Activated CD8-positive, alpha-beta T cell treated with anti-CD3 and anti-CD28 coated beads for 36 hours (primary cell): ENCODE measurements around the gene GRB10. TPM values are rescaled to one million over a fixed set of nuclear protein-coding genes. Genes with fewer than 3 reads are reported as not detected.
"Not testable (repeated sequence)": the region's sequence is repeated elsewhere in the genome, so short reads cannot be mapped to it uniquely, and the experiment has no call there.

Experiments
- ATAC-seq: fragments of 200-7000 bp; cut with Tn5 transposase; one replicate; pipeline ENCODE4 v1.10.0; 2021; ENCODE audit warnings: mild to moderate bottlenecking, moderate library complexity
- CTCF ChIA-PET: fragments of 350-600 bp; sonication (Branson Sonifier 250); formaldehyde crosslinking; loops from one replicate; lab custom pipeline; 2021; ENCODE audit warnings: antibody characterized with exemption; lab: Charles Lee
- POLR2A ChIA-PET: fragments of 350-600 bp; sonication (Branson Sonifier 250); formaldehyde crosslinking; loops from one replicate; lab custom pipeline; 2021; ENCODE audit warnings: antibody characterized with exemption; lab: Charles Lee
- DNase-seq: peaks from one replicate; pipeline ENCODE4 v3.0.0-alpha.2; 2020
- H3K27ac Mint-ChIP-seq: one replicate; pipeline ENCODE4 v1.8.0; 2021; ENCODE audit warnings: mild to moderate bottlenecking, mixed read lengths
- H3K27me3 Mint-ChIP-seq: one replicate; pipeline ENCODE4 v1.8.0; 2021; ENCODE audit warnings: mixed read lengths
- H3K36me3 Mint-ChIP-seq: one replicate; pipeline ENCODE4 v1.8.0; 2021; ENCODE audit warnings: low read depth, mixed read lengths
- H3K4me1 Mint-ChIP-seq: one replicate; pipeline ENCODE4 v1.8.0; 2021; ENCODE audit warnings: low read depth, mixed read lengths
- H3K4me3 Mint-ChIP-seq: one replicate; pipeline ENCODE4 v1.8.0; 2021; ENCODE audit warnings: mild to moderate bottlenecking, moderate library complexity, mixed read lengths
- H3K9me3 Mint-ChIP-seq: one replicate; pipeline ENCODE4 v1.8.0; 2021; ENCODE audit warnings: mixed read lengths
- CTCF ChIP-seq: fragments of 200-600 bp; IDR thresholded peaks from one replicate; pipeline ENCODE4 v1.8.0; 2022; ENCODE audit warnings: antibody characterized with exemption, mild to moderate bottlenecking
- intact Hi-C: fragments of 100-400 bp; cut with micrococcal nuclease; formaldehyde crosslinking; loops from one replicate; pipeline ENCODE4 v1.10.0; 2022
- total RNA-seq, 2 experiments: library from RNA; stranded (reverse); gene quantifications; one replicate each; pipeline ENCODE4 v1.2.3, GENCODE V29; 2021

GRB10 gene
- total RNA-seq, 2 experiments from 2014 or later = 5.6 to 6.9 TPM

DNA sequence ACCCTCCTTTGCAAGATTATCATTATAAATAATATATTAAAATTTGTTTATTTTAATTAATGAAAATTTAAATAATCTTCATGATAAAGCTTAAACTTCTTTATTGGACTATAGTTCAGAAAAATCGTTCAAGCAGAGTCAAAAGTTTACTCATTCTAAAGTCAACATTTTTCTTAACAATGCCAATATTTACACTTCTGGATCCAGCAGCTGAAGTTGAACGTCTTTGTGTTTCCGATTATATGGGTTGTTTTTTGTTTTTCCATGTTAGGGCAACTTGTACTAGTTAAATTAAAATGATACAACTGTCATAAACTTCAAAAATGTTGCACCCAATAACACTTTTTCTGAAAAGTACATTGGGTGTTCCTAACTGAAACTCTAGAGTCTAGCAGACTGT, 43.8 kb downstream of the GRB10 start:
- POLR2A ChIA-PET = no interaction called here
- H3K36me3 Mint-ChIP-seq = no peaks in the 10 kb centered on the region
- no peak for ATAC-seq

GRCh38 chr7:50735836-50736235, 46.9 kb downstream of the GRB10 start:
- H3K27ac Mint-ChIP-seq = not testable (repeated sequence)

More for the DNA sequence above, 43.8 kb downstream of the GRB10 start:
- Mint-ChIP-seq H3K9me3 (no peaks in the 10 kb centered on the region), H3K27me3 (no peaks in the 10 kb centered on the region), H3K27ac (no peak overlapping the region), H3K4me1 (peaks cover 17% of the 10 kb centered on the region), H3K4me3 (no peak overlapping the region)
- no peak for TF ChIP-seq CTCF
- intact Hi-C loops = loop anchor here (5.0 kb wide), 1 partner anchor 88 kb away; no protein-coding TSS in a partner anchor
- DNase-seq = no peak
- CTCF ChIA-PET = interaction anchor here (1.0 to 1.3 kb wide), 2 partner anchors 107 to 422 kb away, joined by 4 read pairs; no protein-coding TSS in a partner anchor

GRCh38 chr7:50735333-50735732, 47.4 kb downstream of the GRB10 start:
- intact Hi-C loops = loop anchor here (5.0 kb wide), 1 partner anchor 92 kb away; no protein-coding TSS in a partner anchor
- ATAC-seq = no peak
- Mint-ChIP-seq H3K36me3 (no peaks in the 10 kb centered on the region), H3K27me3 (no peaks in the 10 kb centered on the region), H3K4me1 (peaks cover 17% of the 10 kb centered on the region), H3K4me3 (no peak overlapping the region), H3K9me3 (no peaks in the 10 kb centered on the region), H3K27ac (no peak overlapping the region)
- DNase-seq = peak; percentile 9
- no peak for TF ChIP-seq CTCF
- CTCF ChIA-PET = no interaction called here
- POLR2A ChIA-PET = interaction anchor here (0.6 to 1.1 kb wide), 3 partner anchors 17 to 419 kb away, joined by 3 read pairs; no protein-coding TSS in a partner anchor

More at GRCh38 chr7:50735836-50736235, 46.9 kb downstream of the GRB10 start:
- H3K4me3 Mint-ChIP-seq, H3K27me3 Mint-ChIP-seq, CTCF ChIA-PET, H3K9me3 Mint-ChIP-seq, H3K36me3 Mint-ChIP-seq, DNase-seq, ATAC-seq: not testable (repeated sequence)
- peaks cover 17% of the 10 kb centered on the region for H3K4me1 Mint-ChIP-seq
- POLR2A ChIA-PET = interaction anchor here (0.7 to 1.1 kb wide), 2 partner anchors 17 to 65 kb away, joined by 3 read pairs; no protein-coding TSS in a partner anchor
- intact Hi-C loops = loop anchor here (5.0 kb wide), 1 partner anchor 91 kb away; no protein-coding TSS in a partner anchor

DNA sequence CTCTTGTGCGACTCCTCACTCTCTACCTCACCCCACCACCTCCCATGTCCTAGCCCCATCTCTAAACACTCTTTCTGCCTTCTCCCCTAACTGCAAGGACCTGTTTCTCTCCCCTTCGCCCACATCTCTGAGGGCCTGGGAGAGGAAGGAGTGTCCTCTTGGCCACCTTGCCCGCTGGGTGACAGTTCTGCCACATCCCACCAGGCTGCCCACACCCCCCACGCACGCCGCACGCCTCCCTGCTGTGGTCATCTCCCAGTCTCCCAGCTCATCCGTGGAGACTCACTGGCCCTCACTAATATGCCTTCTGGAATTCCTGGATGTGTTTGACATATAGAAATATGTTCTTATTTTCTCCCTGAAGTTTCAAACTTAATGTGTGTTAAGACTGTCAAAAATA, 48.5 kb downstream of the GRB10 start:
- POLR2A ChIA-PET = no interaction called here
- no peaks in the 10 kb centered on the region for H3K27me3 Mint-ChIP-seq
- no peak overlapping the region for H3K4me3 Mint-ChIP-seq
- ATAC-seq (no peak), DNase-seq (no peak)
- no peaks in the 10 kb centered on the region for H3K36me3 Mint-ChIP-seq
- no peak for TF ChIP-seq CTCF
- peaks cover 7% of the 10 kb centered on the region for H3K4me1 Mint-ChIP-seq
- no peaks in the 10 kb centered on the region for H3K9me3 Mint-ChIP-seq
- CTCF ChIA-PET = no interaction called here
- intact Hi-C loops = no loop called here
- no peak overlapping the region for H3K27ac Mint-ChIP-seq

GRCh38 chr7:50733552-50733951, 49.1 kb downstream of the GRB10 start:
- CTCF ChIA-PET = interaction anchor here (1.9 kb wide), 1 partner anchor 100 kb away, joined by 5 read pairs; no protein-coding TSS in a partner anchor
- H3K4me1 Mint-ChIP-seq = peaks cover 4% of the 10 kb centered on the region

More at GRCh38 chr7:50733552-50733951, 49.1 kb downstream of the GRB10 start:
- TF ChIP-seq CTCF = no peak
- intact Hi-C loops = no loop called here
- H3K4me3 Mint-ChIP-seq = no peak overlapping the region
- H3K27me3 Mint-ChIP-seq = no peaks in the 10 kb centered on the region
- DNase-seq (no peak), ATAC-seq (no peak)
- no peak overlapping the region for H3K27ac Mint-ChIP-seq
- POLR2A ChIA-PET = no interaction called here
- no peaks in the 10 kb centered on the region for H3K9me3 Mint-ChIP-seq
- H3K36me3 Mint-ChIP-seq = no peaks in the 10 kb centered on the region
